Inflammatory macrophage treated with lipopolysaccharide for 1 hour (primary cell): Measurements from ENCODE around the gene KCNJ4.

ENCODE experiments used
- DNase-seq, 2 donors: peaks; one replicate each; pipeline ENCODE4 v3.0.0-alpha.2; 2020 to 2022

Gene KCNJ4

DNA sequence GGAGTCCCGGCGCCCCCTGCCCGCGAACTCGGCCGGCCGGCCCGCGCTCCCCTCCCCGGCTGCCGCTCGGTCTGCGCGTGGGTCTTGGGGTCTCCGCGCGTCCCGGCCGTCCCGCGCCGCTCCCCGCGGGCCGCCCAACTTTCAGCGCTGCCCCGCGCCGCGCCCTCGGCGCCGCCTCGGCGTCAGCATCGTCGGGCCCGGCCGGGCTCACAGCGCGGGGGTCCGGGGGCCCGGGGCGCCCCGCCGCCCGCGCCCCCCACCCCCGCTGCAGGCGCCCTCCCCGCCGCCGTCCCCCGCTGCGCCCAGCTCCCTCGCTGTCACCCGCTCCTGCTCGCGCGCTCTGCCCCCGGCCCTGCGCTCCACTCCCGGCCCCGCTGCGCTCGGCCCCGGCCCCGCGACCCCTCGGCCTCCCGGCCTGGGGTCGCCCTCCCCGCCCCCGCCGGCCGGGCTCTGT lies at the start of gene KCNJ4:
Gene KCNJ4 (minus strand): TSS at position 124 of the 454 bp plus-strand sequence. CDS start 27,067 bp downstream, outside the sequence.
- no peak for DNase-seq

DNA sequence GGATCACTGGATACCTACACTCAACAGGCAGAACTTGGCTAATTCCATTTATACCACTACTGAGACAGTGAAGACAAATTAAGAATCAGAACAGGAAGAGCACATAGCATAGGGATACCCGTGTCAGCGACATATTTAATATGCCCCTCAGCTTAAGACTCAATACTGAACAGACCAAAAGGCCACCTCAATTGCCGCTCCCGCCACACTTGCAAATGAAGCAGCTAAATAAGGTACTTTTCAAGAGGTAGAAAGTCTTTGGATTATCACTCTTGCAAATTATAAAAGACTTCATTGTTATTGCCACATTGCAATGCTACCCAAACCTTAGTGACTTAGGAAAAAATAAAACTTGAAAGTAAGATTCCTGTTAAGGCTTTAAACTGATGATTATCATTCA lies 48.0 kb upstream of the KCNJ4 start:
- DNase-seq, result no peak

- DNase-seq, result no peak
Observed at GRCh38 chr22:38501797-38502672, 47.0 kb upstream of the KCNJ4 start.

DNA sequence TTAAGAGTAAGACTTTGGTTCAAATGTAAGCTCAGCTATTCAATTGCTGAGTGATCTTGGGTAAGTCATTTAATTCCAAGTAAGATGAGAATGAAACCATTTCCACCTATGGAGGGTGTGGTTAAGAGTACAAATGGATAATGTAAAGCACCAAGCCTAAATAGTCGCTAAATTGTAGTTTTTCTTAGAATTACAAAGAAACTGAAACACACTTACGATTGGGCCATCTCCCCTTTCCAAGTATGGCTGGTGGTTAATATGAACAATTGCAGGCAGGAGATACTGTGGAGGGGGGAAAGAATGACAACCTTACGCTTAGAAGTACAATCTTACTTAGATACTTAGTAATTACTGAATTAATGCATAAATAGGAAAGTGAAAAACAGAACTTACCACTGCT lies 42.9 kb upstream of the KCNJ4 start:
- DNase-seq, result no peak

- no peak for DNase-seq
Observed at GRCh38 chr22:38494939-38495338, 39.9 kb upstream of the KCNJ4 start.

- no peak for DNase-seq
Observed at GRCh38 chr22:38494498-38494897, 39.5 kb upstream of the KCNJ4 start.

GRCh38 chr22:38491707-38492348 lies 36.8 kb upstream of the KCNJ4 start:
- no peak for DNase-seq

DNA sequence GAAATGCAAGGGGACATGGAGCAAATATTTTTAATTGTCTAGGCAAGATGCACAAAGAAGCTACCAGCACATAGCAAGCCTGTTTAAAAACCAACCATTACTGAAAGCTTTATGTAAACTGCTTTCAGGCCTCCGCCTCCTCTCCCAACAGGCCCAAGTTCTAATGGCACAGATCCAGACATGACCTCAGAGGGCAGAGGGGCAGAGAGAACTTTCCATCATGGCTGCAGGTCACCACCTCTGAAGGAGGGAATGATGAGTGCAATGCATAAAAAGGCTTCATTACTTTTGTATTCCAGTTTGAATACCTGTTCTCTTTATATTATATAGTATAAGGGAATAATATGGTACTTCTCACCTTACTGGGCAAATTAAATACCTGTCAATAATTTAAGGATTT lies 35.9 kb upstream of the KCNJ4 start:
- no peak for DNase-seq

DNA sequence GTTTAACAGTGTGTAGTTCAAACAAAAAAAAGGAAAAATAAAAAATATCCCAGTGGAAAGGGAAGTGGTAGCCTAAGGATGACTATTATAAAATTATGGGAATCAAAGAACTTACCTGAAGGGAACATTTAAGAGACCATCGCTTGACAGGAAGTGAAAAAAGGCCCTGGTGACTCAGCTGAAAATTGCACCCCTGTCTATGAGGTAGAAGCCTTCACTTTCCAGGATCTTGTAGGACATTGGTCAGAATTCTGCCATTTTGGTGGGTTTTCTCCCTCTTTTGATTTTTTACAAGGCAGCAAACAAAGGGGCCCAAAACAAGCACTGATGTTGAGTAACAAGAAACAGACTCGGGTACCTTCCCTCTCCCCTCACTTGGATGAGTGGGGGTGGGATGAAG lies 35.5 kb upstream of the KCNJ4 start:
- no peak for DNase-seq

- no peak for DNase-seq
Observed at GRCh38 chr22:38489561-38490145, 34.7 kb upstream of the KCNJ4 start.

GRCh38 chr22:38489142-38489541 lies 34.1 kb upstream of the KCNJ4 start:
- no peak for DNase-seq

DNA sequence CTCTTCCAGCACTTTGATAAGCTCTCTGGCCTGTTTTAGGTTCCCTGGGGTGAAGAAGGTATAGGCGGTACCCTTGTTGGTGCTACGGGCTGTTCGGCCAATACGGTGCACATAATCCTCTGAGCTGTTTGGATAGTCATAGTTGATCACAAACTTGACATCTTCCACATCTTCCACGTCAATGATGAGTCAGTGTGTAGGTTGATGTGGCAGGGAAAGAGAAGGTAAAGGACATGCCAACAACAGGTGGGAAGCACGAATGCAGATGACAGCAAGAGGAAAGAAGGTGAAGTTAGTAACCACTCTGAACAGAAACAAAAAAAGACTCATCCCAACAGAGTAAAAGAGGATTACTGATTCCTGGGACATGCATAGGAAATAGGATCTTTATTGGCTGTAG lies 32.9 kb upstream of the KCNJ4 start:
- DNase-seq, result no peak

- no peak for DNase-seq
Observed at GRCh38 chr22:38485783-38486182, 30.8 kb upstream of the KCNJ4 start.

- no peak for DNase-seq
Observed at GRCh38 chr22:38484244-38484643, 29.2 kb upstream of the KCNJ4 start.

- DNase-seq, result no peak
Observed at GRCh38 chr22:38482662-38483308, 27.8 kb upstream of the KCNJ4 start.

DNA sequence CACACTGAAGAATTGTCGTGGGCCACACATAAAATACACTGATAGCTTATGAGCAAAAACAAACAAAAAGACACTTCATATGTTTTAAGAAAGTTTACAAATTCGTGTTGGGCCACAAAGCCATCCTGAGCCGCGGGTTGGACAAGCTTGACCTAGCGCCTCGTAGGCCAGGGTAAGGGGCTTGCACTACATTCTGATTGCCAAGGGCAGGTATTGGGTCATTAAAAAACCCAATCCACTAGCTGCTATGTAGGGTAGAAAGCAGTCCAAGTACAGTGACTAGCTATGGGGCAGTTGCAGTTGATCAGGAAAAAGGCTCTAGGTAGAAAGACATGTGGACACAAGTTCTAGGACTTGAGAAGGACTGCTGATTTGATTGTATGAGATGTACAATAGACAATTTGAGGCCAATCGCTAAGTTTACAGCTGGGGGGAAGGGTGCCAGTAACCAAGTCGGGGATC lies 26.9 kb upstream of the KCNJ4 start:
- no peak for DNase-seq

GRCh38 chr22:38481162-38481870 lies 26.3 kb upstream of the KCNJ4 start:
- no peak for DNase-seq

- DNase-seq, result peak in 1 of 2 donors; percentile 51
Observed at GRCh38 chr22:38479096-38479837, 24.3 kb upstream of the KCNJ4 start.

- no peak for DNase-seq
Observed at GRCh38 chr22:38477585-38477984, 22.6 kb upstream of the KCNJ4 start.

DNA sequence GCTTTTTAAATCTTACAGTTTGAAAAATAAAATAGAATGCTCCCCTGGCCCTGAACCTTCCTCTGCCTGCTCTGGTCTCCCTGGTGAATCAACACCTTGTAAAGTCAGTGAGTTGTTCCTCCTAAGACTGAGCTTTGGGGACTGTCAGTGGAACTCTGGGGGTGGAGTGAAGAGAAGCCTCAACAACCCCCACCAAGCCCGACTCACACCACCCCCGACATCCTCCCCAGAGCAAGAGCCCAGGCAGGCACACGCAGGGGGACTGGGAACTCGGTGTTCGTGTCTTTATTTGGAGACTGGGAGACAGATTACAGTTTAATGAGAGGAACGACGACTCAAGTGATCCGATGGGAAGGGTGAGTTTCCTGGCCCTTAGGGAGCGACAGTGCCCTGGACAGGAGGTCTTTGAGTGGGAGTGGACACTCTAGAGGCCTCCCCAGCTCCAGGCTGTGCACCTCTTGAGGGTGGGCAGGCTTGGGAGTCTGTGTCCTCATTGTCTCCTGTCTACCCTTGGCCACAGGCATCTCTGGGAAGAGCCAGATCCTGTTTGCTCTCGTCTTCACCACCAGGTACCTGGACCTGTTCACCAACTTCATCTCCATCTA lies 19.1 kb upstream of the KCNJ4 start:
- DNase-seq, result no peak

DNA sequence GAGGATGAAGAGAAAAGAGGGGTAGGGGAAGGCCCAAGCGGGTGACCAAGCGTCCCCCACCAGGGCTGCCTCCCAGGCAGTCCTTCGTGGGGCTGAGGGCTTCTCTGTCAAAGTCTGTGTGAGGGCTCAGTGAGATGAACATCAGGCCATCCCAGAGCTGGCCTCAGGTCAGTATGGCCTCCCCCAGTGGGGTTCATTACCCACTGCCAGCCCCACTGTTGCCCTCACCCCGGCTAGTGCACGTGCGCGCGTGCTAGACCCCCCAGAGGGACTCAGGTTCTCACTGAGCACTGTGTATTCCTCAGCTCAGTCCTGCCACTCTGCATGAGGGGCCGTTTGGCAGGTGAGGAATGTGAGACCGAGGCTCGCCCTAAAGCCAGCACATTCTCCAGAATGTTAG lies 16.2 kb upstream of the KCNJ4 start:
- DNase-seq, result no peak
